Vagina (tissue), 2 donors: Measurements from ENCODE around the gene CRTC2. TPM values are rescaled to one million over a fixed set of nuclear protein-coding genes. Genes with fewer than 3 reads are reported as not detected.
"Not testable (repeated sequence)": the region's sequence is repeated elsewhere in the genome, so short reads cannot be mapped to it uniquely, and the experiment has no call there.

Source experiments
- DNase-seq, 2 donors: peaks; one replicate each; pipeline ENCODE4 v3.0.0-alpha.2; 2017; ENCODE audit errors: extremely low spot score in 2 of 2
- H3K27ac ChIP-seq: fragments of 200-600 bp; sonication (generic); one replicate; pipeline ENCODE4 v1.5.1; 2019
- H3K27me3 ChIP-seq: fragments of 200-600 bp; sonication (generic); one replicate; pipeline ENCODE4 v1.5.1; 2019
- H3K36me3 ChIP-seq, 2 donors: fragments of 200-600 bp; sonication (generic); one replicate each; pipeline ENCODE4 v1.5.1; 2017 to 2019
- H3K4me1 ChIP-seq: fragments of 200-600 bp; sonication (generic); one replicate; pipeline ENCODE4 v1.5.1; 2019
- H3K4me3 ChIP-seq, 2 donors: fragments of 200-600 bp; sonication (generic); 1 replicate in 1 of 2; 2 replicates in 1 of 2; pipeline ENCODE4 v1.5.1; 2016 to 2019
- H3K9me3 ChIP-seq: fragments of 200-600 bp; sonication (generic); one replicate; pipeline ENCODE4 v1.5.1; 2019
- CTCF ChIP-seq, 3 experiments: fragments of 450-650 bp in 2 of 3; fragments of 200-600 bp in 1 of 3; sonication (generic) in 1 of 3; IDR thresholded peaks; one replicate each; pipeline ENCODE4 v1.5.1; 2017 to 2019; ENCODE audit warnings: antibody characterized with exemption in 3 of 3, mild to moderate bottlenecking in 2 of 3, moderate library complexity in 2 of 3
- POLR2A ChIP-seq, 2 donors: fragments of 450-650 bp; IDR thresholded peaks; one replicate each; pipeline ENCODE4 v1.6.1; 2017; ENCODE audit warnings: antibody characterized with exemption in 2 of 2, mild to moderate bottlenecking in 2 of 2, moderate library complexity in 2 of 2
- POLR2AphosphoS5 ChIP-seq, 2 donors: sonication (generic); formaldehyde crosslinking; IDR thresholded peaks; one replicate each; pipeline ENCODE4 v1.9.0; 2017; ENCODE audit warnings: antibody characterized with exemption in 2 of 2, mild to moderate bottlenecking in 2 of 2, low read depth in 1 of 2; ENCODE audit not compliant: insufficient read depth in 1 of 2
- intact Hi-C: fragments of 100-400 bp; cut with DNase I; formaldehyde crosslinking; loops from one replicate; pipeline ENCODE4 v1.15.1; 2023
- microRNA-seq: library from miRNA; unstranded; fragments of <30 nt; microRNA quantifications from one replicate; pipeline ENCODE4, GENCODE V29; 2017; ENCODE audit warnings: borderline number of aligned reads, borderline replicate concordance
- small RNA-seq: library from RNA; depleted of rRNA; stranded (forward); fragments of <200 nt; gene quantifications from one replicate; pipeline ENCODE3, GENCODE V24; 2016
- total RNA-seq: library from RNA; depleted of rRNA; stranded (reverse); fragments of >200 nt; gene quantifications from one replicate; pipeline ENCODE4 v1.2.3, GENCODE V29; 2016

CRTC2 gene
- total RNA-seq, 1 donor from 2014 or later = 19.2 TPM

GRCh38 chr1:153906396-153906795 is 52.0 kb downstream of the CRTC2 start:
- TF ChIP-seq POLR2A (IDR thresholded peaks at IDR 0.05) (no peak), POLR2AphosphoS5 (IDR thresholded peaks at IDR 0.05; ENCODE audit: insufficient read depth in 1 of 2, low read depth in 1 of 2) (no peak), CTCF (IDR thresholded peaks at IDR 0.05) (no peak)
- H3K27ac ChIP-seq = no peak overlapping the region
- no peaks in the 10 kb centered on the region for H3K9me3 ChIP-seq
- intact Hi-C loops = no loop called here
- peaks cover 0 to 12% of the 10 kb centered on the region in 2 donors for H3K36me3 ChIP-seq
- no peak overlapping the region for H3K4me3 ChIP-seq
- no peak for DNase-seq
- H3K4me1 ChIP-seq = peaks cover 24% of the 10 kb centered on the region
- no peaks in the 10 kb centered on the region for H3K27me3 ChIP-seq

GRCh38 chr1:153905908-153906307 is 52.5 kb downstream of the CRTC2 start:
- H3K9me3 ChIP-seq, DNase-seq, H3K27me3 ChIP-seq, H3K4me3 ChIP-seq, H3K27ac ChIP-seq, intact Hi-C loops: not testable (repeated sequence)
- H3K4me1 ChIP-seq = peaks cover 19% of the 10 kb centered on the region
- H3K36me3 ChIP-seq = peaks cover 0 to 12% of the 10 kb centered on the region in 2 donors

- Histone ChIP-seq H3K4me3 (no peak overlapping the region), H3K27ac (no peak overlapping the region)
These were observed 54.5 kb downstream of the CRTC2 start for GRCh38 chr1:153903841-153904455.

GRCh38 chr1:153899509-153899908 is 58.9 kb downstream of the CRTC2 start:
- H3K27me3 ChIP-seq = no peaks in the 10 kb centered on the region
- no peak for DNase-seq
- no peak overlapping the region for H3K27ac ChIP-seq
- intact Hi-C loops = no loop called here
- H3K4me1 ChIP-seq = peaks cover 11% of the 10 kb centered on the region
- TF ChIP-seq CTCF (IDR thresholded peaks at IDR 0.05) (no peak), POLR2AphosphoS5 (IDR thresholded peaks at IDR 0.05; ENCODE audit: insufficient read depth in 1 of 2, low read depth in 1 of 2) (no peak), POLR2A (IDR thresholded peaks at IDR 0.05) (no peak)
- H3K36me3 ChIP-seq = peaks cover 0 to 8% of the 10 kb centered on the region in 2 donors
- H3K4me3 ChIP-seq = no peak overlapping the region
- H3K9me3 ChIP-seq = no peaks in the 10 kb centered on the region

More at GRCh38 chr1:153903841-153904455, 54.5 kb downstream of the CRTC2 start:
- peaks cover 12% of the 10 kb centered on the region for H3K4me1 ChIP-seq
- no peak for DNase-seq
- no peaks in the 10 kb centered on the region for H3K9me3 ChIP-seq
- H3K36me3 ChIP-seq = peaks cover 0 to 12% of the 10 kb centered on the region in 2 donors
- intact Hi-C loops = no loop called here
- TF ChIP-seq POLR2A (IDR thresholded peaks at IDR 0.05) (no peak), CTCF (IDR thresholded peaks at IDR 0.05) (no peak), POLR2AphosphoS5 (IDR thresholded peaks at IDR 0.05; ENCODE audit: insufficient read depth in 1 of 2, low read depth in 1 of 2) (no peak)
- no peaks in the 10 kb centered on the region for H3K27me3 ChIP-seq

Small RNA genes within 50 kb of the gene (microRNA-seq; reads per million reads assigned to microRNA genes)
- gene MIR6737 = not detected

Small RNA genes within 50 kb of the gene (small RNA-seq; reads per million reads assigned to genes)
- not detected for gene MIR6737

Other genes starting within 250 kb of the CRTC2 start
- gene INTS3, start 230.6 kb downstream of the CRTC2 start, total RNA-seq = 45.9 TPM
- gene SLC27A3, start 183.2 kb downstream of the CRTC2 start, total RNA-seq = 31.4 TPM
- gene GATAD2B, start 35.6 kb downstream of the CRTC2 start, total RNA-seq = 24.1 TPM
- 42.7 TPM for gene DENND4B, start 11.9 kb downstream of the CRTC2 start, total RNA-seq
- 77.8 TPM for gene SLC39A1, start 4.9 kb upstream of the CRTC2 start, total RNA-seq
- gene CREB3L4, start 9.3 kb upstream of the CRTC2 start, total RNA-seq = 15.2 TPM
- gene JTB, start 19.1 kb upstream of the CRTC2 start, total RNA-seq = 194 TPM
- 49.8 TPM for gene RAB13, start 27.7 kb upstream of the CRTC2 start, total RNA-seq
- 1,771 TPM for gene RPS27, start 32.1 kb upstream of the CRTC2 start, total RNA-seq
- not detected for gene NUP210L, start 196.5 kb upstream of the CRTC2 start, total RNA-seq
- 138 TPM for gene TPM3, start 233.5 kb upstream of the CRTC2 start, total RNA-seq
- not detected for gene CFAP141, start 247.7 kb upstream of the CRTC2 start, total RNA-seq